Erythroblast (primary cell): ENCODE measurements around the gene TSC1.

ENCODE experiments used
- GATA1 ChIP-seq: IDR thresholded peaks from 2 replicates; pipeline ENCODE4 v1.6.1; 2011; ENCODE audit warnings: low read depth, mild to moderate bottlenecking, control low read depth, low read length, moderate library complexity
- POLR2A ChIP-seq: IDR thresholded peaks from 2 replicates; pipeline ENCODE4 v1.6.1; 2011; ENCODE audit warnings: mild to moderate bottlenecking, low read length

DNA sequence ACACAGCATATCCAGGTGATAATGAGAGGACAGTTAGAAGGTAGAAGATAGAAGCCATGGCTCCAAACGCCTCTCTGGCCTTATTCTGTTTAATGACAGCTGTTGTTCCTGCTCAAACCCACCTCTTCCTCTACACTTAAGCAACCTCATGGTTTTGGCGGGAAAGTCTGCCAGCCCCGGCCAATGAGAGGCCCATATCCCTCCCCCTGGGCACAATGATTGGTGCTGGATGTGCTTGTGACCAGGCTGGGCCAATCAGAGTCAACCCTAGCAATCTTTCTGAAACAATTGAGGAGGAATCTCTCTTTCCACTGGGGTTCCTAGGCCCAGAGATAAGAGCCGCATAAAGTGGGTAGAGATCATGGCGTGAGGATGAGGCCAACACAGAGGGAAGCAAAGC lies 29.3 kb upstream of the TSC1 start:
- TF ChIP-seq POLR2A (no peak), GATA1 (no peak)
